ENCODE results near the gene BTBD10.
"Not testable (repeated sequence)": the region's sequence is repeated elsewhere in the genome, so short reads cannot be mapped to it uniquely, and the experiment has no call there.

The BTBD10 gene

GRCh38 chr11:13440100-13440855 is 22.7 kb downstream of the BTBD10 start:
- no peak for DNase-seq (ENCODE audit: low spot score)

- no peak for DNase-seq (ENCODE audit: low spot score)
Measured at GRCh38 chr11:13438291-13438690, 24.7 kb downstream of the BTBD10 start.

GRCh38 chr11:13436836-13437235 is 26.2 kb downstream of the BTBD10 start:
- not testable (repeated sequence) for DNase-seq (ENCODE audit: low spot score)

- no peak for DNase-seq (ENCODE audit: low spot score)
Measured at GRCh38 chr11:13434247-13435205, 28.5 kb downstream of the BTBD10 start.

- DNase-seq (ENCODE audit: low spot score), result no peak
Measured at GRCh38 chr11:13433437-13433836, 29.6 kb downstream of the BTBD10 start.

- no peak for DNase-seq (ENCODE audit: low spot score)
Measured at GRCh38 chr11:13429836-13430235, 33.2 kb downstream of the BTBD10 start.

GRCh38 chr11:13429288-13429687 is 33.7 kb downstream of the BTBD10 start:
- no peak for DNase-seq (ENCODE audit: low spot score)

- no peak for DNase-seq (ENCODE audit: low spot score)
Measured at GRCh38 chr11:13427440-13427839, 35.6 kb downstream of the BTBD10 start.

GRCh38 chr11:13423372-13423771 is 39.6 kb downstream of the BTBD10 start:
- DNase-seq (ENCODE audit: low spot score), result no peak

GRCh38 chr11:13421561-13421960 is 41.5 kb downstream of the BTBD10 start:
- DNase-seq (ENCODE audit: low spot score), result no peak

- DNase-seq (ENCODE audit: low spot score), result no peak
Measured at GRCh38 chr11:13415201-13415600, 47.8 kb downstream of the BTBD10 start.

- no peak for DNase-seq (ENCODE audit: low spot score)
Measured at GRCh38 chr11:13405220-13405619, 57.8 kb downstream of the BTBD10 start.

GRCh38 chr11:13398335-13398734 is 64.7 kb downstream of the BTBD10 start:
- DNase-seq (ENCODE audit: low spot score), result not testable (repeated sequence)

- DNase-seq (ENCODE audit: low spot score), result no peak
Measured at GRCh38 chr11:13391217-13391616, 71.8 kb downstream of the BTBD10 start.

- DNase-seq (ENCODE audit: low spot score), result no peak
Measured at GRCh38 chr11:13388741-13389140, 74.3 kb downstream of the BTBD10 start.

GRCh38 chr11:13386567-13386966 is 76.5 kb downstream of the BTBD10 start:
- DNase-seq (ENCODE audit: low spot score), result no peak

GRCh38 chr11:13384908-13385640 is 77.9 kb downstream of the BTBD10 start:
- peak; percentile 31 for DNase-seq (ENCODE audit: low spot score)

GRCh38 chr11:13382751-13383150 is 80.3 kb downstream of the BTBD10 start:
- no peak for DNase-seq (ENCODE audit: low spot score)

GRCh38 chr11:13380731-13381130 is 82.3 kb downstream of the BTBD10 start:
- DNase-seq (ENCODE audit: low spot score), result no peak

GRCh38 chr11:13378316-13378715 is 84.7 kb downstream of the BTBD10 start:
- DNase-seq (ENCODE audit: low spot score), result no peak

GRCh38 chr11:13376838-13377237 is 86.2 kb downstream of the BTBD10 start:
- DNase-seq (ENCODE audit: low spot score), result no peak

GRCh38 chr11:13376402-13376801 is 86.6 kb downstream of the BTBD10 start:
- no peak for DNase-seq (ENCODE audit: low spot score)
